ENCODE data around the gene PRKG1. TPM values are rescaled to one million over a fixed set of nuclear protein-coding genes. Genes with fewer than 3 reads are reported as not detected.

Gene PRKG1
- total and polyA plus RNA-seq, 2 donors (not counting 1 experiment from before 2014, with no cell fraction given) = not detected

- H3K4me3 Mint-ChIP-seq = no peak overlapping the region
- intact Hi-C loops (cut with micrococcal nuclease) = no loop called here
- no peaks in the 10 kb centered on the region for H3K4me1 Mint-ChIP-seq
- Histone ChIP-seq H4K20me1 (ENCODE audit: control insufficient read depth, insufficient read depth, low read length, poor library complexity, severe bottlenecking) (no peaks in the 10 kb centered on the region), H3K4me1 (ENCODE audit: control insufficient read depth in 2 of 2, insufficient read depth in 2 of 2, low read length in 2 of 2) (no peaks in the 10 kb centered on the region), H3K9ac (ENCODE audit: low read length) (no peak overlapping the region), H3K9me3 (ENCODE audit: control extremely low read depth in 1 of 3, control insufficient read depth in 2 of 3, insufficient read depth in 1 of 3, low read length in 2 of 3) (no peaks in the 10 kb centered on the region), H3K27me3 (replicated peaks in 1 of 4; ENCODE audit: control extremely low read depth in 1 of 4, control insufficient read depth in 3 of 4, insufficient read depth in 4 of 4, low read length in 3 of 4) (no peaks in the 10 kb centered on the region), H3K4me3 (ENCODE audit: control extremely low read depth in 1 of 5, extremely low read depth in 1 of 5, insufficient read depth in 1 of 5, low read depth in 2 of 5, low read length in 4 of 5) (no peak overlapping the region), H3K4me2 (replicated peaks; ENCODE audit: low read depth, low read length, poor library complexity, severe bottlenecking) (no peak overlapping the region), H2AFZ (ENCODE audit: insufficient read depth, low read depth, low read length, poor library complexity, severe bottlenecking) (no peak overlapping the region), H3K79me2 (ENCODE audit: control insufficient read depth, insufficient read depth, low read length) (no peaks in the 10 kb centered on the region), H3K27ac (ENCODE audit: low read length in 2 of 2) (no peak overlapping the region), H3K36me3 (replicated peaks in 1 of 2; ENCODE audit: control extremely low read depth in 1 of 2, control insufficient read depth in 1 of 2, extremely low read depth in 1 of 2, insufficient read depth in 2 of 2, low read length in 1 of 2) (no peaks in the 10 kb centered on the region)
- no CpG with 5 or more reads among the region's 1 CpG for WGBS (ENCODE audit: insufficient coverage)
- DNase-seq (no peak), ATAC-seq (ENCODE audit: low read depth) (no peak)
- no peaks in the 10 kb centered on the region for H3K27me3 Mint-ChIP-seq
- H3K9me3 Mint-ChIP-seq (ENCODE audit: insufficient read depth) = no peaks in the 10 kb centered on the region
- no peak for TF ChIP-seq CTCF (IDR thresholded peaks at IDR 0.05)
- no peak for TF ChIP-seq EZH2 (IDR thresholded peaks at IDR 0.05; ENCODE audit: borderline replicate concordance, insufficient read depth, low read depth, low read length, poor library complexity, severe bottlenecking)
- POLR2A ChIA-PET = no interaction called here
- CTCF ChIA-PET = no interaction called here
- no peak overlapping the region for H3K27ac Mint-ChIP-seq
Observed at GRCh38 chr10:51635436-51635835, 561.1 kb downstream of the PRKG1 start.

- no CpG with 5 or more reads among the region's 4 CpGs for WGBS (ENCODE audit: insufficient coverage)
- H3K9me3 ChIP-seq (ENCODE audit: control extremely low read depth in 1 of 3, control insufficient read depth in 2 of 3, insufficient read depth in 1 of 3, low read length in 2 of 3) = no peaks in the 10 kb centered on the region
- H3K27me3 Mint-ChIP-seq = no peaks in the 10 kb centered on the region
- H3K4me3 Mint-ChIP-seq = no peak overlapping the region
- H3K27me3 ChIP-seq (replicated peaks in 1 of 4; ENCODE audit: control extremely low read depth in 1 of 4, control insufficient read depth in 3 of 4, insufficient read depth in 4 of 4, low read length in 3 of 4) = no peaks in the 10 kb centered on the region
- no peaks in the 10 kb centered on the region for H3K4me1 ChIP-seq (ENCODE audit: control insufficient read depth in 2 of 2, insufficient read depth in 2 of 2, low read length in 2 of 2)
- no peak overlapping the region for H3K27ac Mint-ChIP-seq
- H3K4me2 ChIP-seq (replicated peaks; ENCODE audit: low read depth, low read length, poor library complexity, severe bottlenecking) = no peak overlapping the region
- H2AFZ ChIP-seq (ENCODE audit: insufficient read depth, low read depth, low read length, poor library complexity, severe bottlenecking) = no peak overlapping the region
- no peaks in the 10 kb centered on the region for H3K4me1 Mint-ChIP-seq
- H4K20me1 ChIP-seq (ENCODE audit: control insufficient read depth, insufficient read depth, low read length, poor library complexity, severe bottlenecking) = no peaks in the 10 kb centered on the region
- DNase-seq (no peak), ATAC-seq (ENCODE audit: low read depth) (no peak)
- no peak overlapping the region for H3K9ac ChIP-seq (ENCODE audit: low read length)
- POLR2A ChIA-PET = no interaction called here
- H3K9me3 Mint-ChIP-seq (ENCODE audit: insufficient read depth) = no peaks in the 10 kb centered on the region
- H3K27ac ChIP-seq (ENCODE audit: low read length in 2 of 2) = no peak overlapping the region
- intact Hi-C loops (cut with micrococcal nuclease) = no loop called here
- H3K36me3 ChIP-seq (replicated peaks in 1 of 2; ENCODE audit: control extremely low read depth in 1 of 2, control insufficient read depth in 1 of 2, extremely low read depth in 1 of 2, insufficient read depth in 2 of 2, low read length in 1 of 2) = no peaks in the 10 kb centered on the region
- CTCF ChIA-PET = no interaction called here
- H3K79me2 ChIP-seq (ENCODE audit: control insufficient read depth, insufficient read depth, low read length) = no peaks in the 10 kb centered on the region
- TF ChIP-seq CTCF (IDR thresholded peaks at IDR 0.05) (no peak), EZH2 (IDR thresholded peaks at IDR 0.05; ENCODE audit: borderline replicate concordance, insufficient read depth, low read depth, low read length, poor library complexity, severe bottlenecking) (no peak)
- no peak overlapping the region for H3K4me3 ChIP-seq (ENCODE audit: control extremely low read depth in 1 of 5, extremely low read depth in 1 of 5, insufficient read depth in 1 of 5, low read depth in 2 of 5, low read length in 4 of 5)
Observed at GRCh38 chr10:51638211-51638610, 563.9 kb downstream of the PRKG1 start.

Data from B cell (primary cell).